Activated naive CD8-positive, alpha-beta T cell treated with anti-CD3 and anti-CD28 coated beads, Interleukin-2, amount 50 U/mL, for 24 hours (primary cell): ENCODE measurements around the gene ZFAND2A.
"Not testable (repeated sequence)": the region's sequence is repeated elsewhere in the genome, so short reads cannot be mapped to it uniquely, and the experiment has no call there.

Source experiments
- ATAC-seq: fragments of 150-1000 bp; cut with Tn5 transposase; one replicate; pipeline ENCODE4 v1.10.0; 2021
- DNase-seq: peaks from one replicate; pipeline ENCODE4 v3.0.0; 2021
- H3K27ac Mint-ChIP-seq: one replicate; pipeline ENCODE4 v1.8.0; 2021; ENCODE audit warnings: mild to moderate bottlenecking, mixed read lengths
- H3K27me3 Mint-ChIP-seq: one replicate; pipeline ENCODE4 v1.8.0; 2021; ENCODE audit warnings: mixed read lengths
- H3K36me3 Mint-ChIP-seq: one replicate; pipeline ENCODE4 v1.8.0; 2021; ENCODE audit warnings: low read depth, mixed read lengths
- H3K4me1 Mint-ChIP-seq: one replicate; pipeline ENCODE4 v1.8.0; 2021; ENCODE audit warnings: mixed read lengths
- H3K4me3 Mint-ChIP-seq: one replicate; pipeline ENCODE4 v1.8.0; 2021; ENCODE audit warnings: mild to moderate bottlenecking, moderate library complexity, mixed read lengths
- H3K9me3 Mint-ChIP-seq: one replicate; pipeline ENCODE4 v1.8.0; 2021; ENCODE audit warnings: mixed read lengths

Gene ZFAND2A

DNA sequence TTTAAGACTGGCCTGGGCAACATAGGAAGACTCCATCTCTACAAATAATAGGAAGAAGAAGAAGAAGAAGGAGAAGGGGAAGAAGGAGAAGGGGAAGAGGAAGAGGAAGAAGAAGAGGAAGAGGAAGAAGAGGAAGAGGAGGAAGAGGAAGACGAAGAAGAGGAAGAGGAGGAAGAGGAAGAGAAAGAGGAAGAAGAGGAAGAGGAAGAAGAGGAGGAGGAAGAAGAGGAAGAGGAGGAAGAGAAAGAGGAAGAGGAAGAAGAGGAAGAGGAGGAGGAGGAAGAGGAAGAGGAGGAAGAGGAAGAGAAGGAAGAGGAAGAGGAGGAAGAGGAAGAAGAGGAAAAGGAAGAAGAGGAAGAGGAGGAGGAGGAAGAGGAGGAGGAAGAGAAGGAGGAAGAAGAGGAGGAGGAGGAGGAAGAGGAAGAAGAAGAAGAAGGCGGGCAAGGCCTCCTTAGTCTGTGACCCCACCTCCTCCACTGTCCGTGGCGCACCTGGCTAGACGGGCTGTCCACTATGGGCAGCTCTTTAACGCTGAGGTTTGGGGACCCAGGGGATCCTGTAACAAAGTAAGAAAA, 28.8 kb upstream of the ZFAND2A start:
- Mint-ChIP-seq H3K9me3 (no peaks in the 10 kb centered on the region), H3K4me1 (peaks cover 11% of the 10 kb centered on the region), H3K4me3 (no peak overlapping the region), H3K27me3 (peaks cover 9% of the 10 kb centered on the region), H3K27ac (no peak overlapping the region), H3K36me3 (no peaks in the 10 kb centered on the region)
- ATAC-seq (no peak), DNase-seq (no peak)

DNA sequence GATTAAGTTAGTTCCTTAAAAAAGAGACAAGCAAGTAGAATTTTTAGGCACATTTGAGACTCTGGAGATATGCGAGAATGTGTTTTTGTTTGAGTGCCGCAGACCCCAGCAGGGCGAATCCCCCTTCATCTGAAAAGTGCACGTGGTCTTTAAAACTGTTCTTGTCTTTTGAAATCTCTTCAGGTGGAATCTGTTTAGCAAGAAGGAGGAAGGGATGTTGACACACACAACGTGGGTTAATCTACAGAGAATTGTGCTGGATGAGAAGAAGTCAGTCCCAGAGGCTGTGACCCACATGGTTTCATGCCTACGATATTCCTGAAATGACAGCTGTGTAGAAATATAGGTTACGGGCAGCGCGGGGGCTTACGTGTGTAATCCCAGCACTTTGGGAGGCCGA, 27.1 kb upstream of the ZFAND2A start:
- no peaks in the 10 kb centered on the region for H3K36me3 Mint-ChIP-seq

GRCh38 chr7:1181640-1182039, 21.6 kb upstream of the ZFAND2A start:
- Mint-ChIP-seq H3K9me3 (peaks cover 3% of the 10 kb centered on the region), H3K27ac (no peak overlapping the region), H3K27me3 (peaks cover 28% of the 10 kb centered on the region), H3K4me3 (no peak overlapping the region), H3K36me3 (no peaks in the 10 kb centered on the region), H3K4me1 (peaks cover 4% of the 10 kb centered on the region)
- DNase-seq (no peak), ATAC-seq (no peak)

More for the DNA sequence above, 27.1 kb upstream of the ZFAND2A start:
- Mint-ChIP-seq H3K27ac (no peak overlapping the region), H3K4me1 (peaks cover 6% of the 10 kb centered on the region), H3K27me3 (peaks cover 15% of the 10 kb centered on the region), H3K4me3 (no peak overlapping the region), H3K9me3 (no peaks in the 10 kb centered on the region)
- no peak for ATAC-seq
- DNase-seq: no peak

DNA sequence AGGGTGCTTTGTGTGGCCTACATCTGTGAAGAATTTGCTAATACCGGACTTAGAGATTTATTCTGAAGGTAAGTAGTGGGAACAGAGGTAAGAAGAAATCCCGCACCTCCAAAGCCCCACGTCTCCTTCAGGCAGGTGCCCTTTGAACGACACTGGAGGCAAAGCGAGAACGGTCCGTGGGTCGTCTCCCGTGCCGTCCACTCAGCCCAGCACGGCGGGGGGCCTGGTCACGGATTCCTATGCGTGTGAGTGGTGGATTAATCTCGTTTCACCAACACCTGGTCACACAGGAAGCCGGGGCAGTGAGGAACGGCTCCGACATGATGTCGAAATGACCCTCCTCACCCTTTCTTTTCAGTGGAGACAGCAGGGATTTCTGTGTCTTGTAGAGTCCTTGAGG, 21.0 kb upstream of the ZFAND2A start:
- Mint-ChIP-seq H3K27ac (no peak overlapping the region), H3K36me3 (no peaks in the 10 kb centered on the region), H3K9me3 (peaks cover 3% of the 10 kb centered on the region), H3K27me3 (peaks cover 28% of the 10 kb centered on the region), H3K4me1 (peaks cover 10% of the 10 kb centered on the region), H3K4me3 (no peak overlapping the region)
- DNase-seq (no peak), ATAC-seq (no peak)

- Mint-ChIP-seq H3K36me3 (no peaks in the 10 kb centered on the region), H3K27me3 (peaks cover 17% of the 10 kb centered on the region), H3K27ac (peak overlapping the region; percentile 78), H3K4me3 (peak overlapping the region; percentile 45), H3K4me1 (peaks cover 14% of the 10 kb centered on the region), H3K9me3 (peaks cover 3% of the 10 kb centered on the region)
- ATAC-seq (peak; percentile 55), DNase-seq (peak; percentile 89)
These were observed 16.9 kb upstream of the ZFAND2A start for GRCh38 chr7:1176891-1177373.

DNA sequence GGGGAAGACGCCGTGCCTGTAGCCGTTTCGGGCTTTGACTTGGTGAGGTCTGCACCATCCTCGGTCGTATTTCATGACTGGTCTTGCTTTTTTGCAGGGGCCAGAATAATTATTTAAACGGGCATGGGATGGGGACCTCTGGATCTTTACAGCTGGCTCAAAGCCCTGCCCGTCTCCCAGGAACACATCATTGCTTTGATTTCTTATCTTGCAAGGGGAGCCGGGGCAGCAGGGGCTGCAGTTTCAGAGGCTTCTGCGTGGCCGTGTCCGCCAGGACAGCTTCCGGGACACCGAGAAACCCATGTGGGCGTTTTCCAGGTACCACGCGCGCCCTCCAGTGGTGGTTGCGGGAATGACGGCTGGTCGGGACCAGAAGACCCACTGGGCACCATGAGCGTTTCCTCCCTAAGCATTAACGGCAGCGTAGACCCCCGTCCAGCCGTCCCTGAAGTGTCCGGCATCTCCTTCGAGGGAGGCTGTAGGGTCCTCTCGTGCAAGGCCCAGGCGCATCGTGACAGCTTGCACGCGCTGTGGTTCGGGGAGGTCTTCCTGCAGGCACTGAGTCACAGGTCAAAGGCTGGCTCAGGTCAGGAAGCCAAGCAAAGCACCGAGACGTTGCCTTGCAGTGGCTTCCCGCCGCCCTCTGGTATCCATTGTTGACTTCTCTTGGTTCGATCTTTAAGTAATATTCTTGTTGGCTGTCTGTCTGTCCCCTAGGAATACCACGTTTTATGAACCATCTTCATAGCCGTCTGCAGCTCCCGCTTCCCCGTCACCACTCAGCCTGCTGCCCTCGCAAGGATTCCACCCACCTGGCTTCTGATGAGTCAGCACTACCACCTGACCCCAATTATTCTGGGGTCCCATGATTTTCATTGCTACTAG, 16.2 kb upstream of the ZFAND2A start:
- Mint-ChIP-seq H3K27ac (peak overlapping the region; percentile 78), H3K9me3 (peaks cover 3% of the 10 kb centered on the region), H3K4me1 (peaks cover 14% of the 10 kb centered on the region), H3K27me3 (peaks cover 15% of the 10 kb centered on the region), H3K36me3 (no peaks in the 10 kb centered on the region), H3K4me3 (peak overlapping the region; percentile 45)
- ATAC-seq (peak; percentile 70), DNase-seq (peak; percentile 93)

DNA sequence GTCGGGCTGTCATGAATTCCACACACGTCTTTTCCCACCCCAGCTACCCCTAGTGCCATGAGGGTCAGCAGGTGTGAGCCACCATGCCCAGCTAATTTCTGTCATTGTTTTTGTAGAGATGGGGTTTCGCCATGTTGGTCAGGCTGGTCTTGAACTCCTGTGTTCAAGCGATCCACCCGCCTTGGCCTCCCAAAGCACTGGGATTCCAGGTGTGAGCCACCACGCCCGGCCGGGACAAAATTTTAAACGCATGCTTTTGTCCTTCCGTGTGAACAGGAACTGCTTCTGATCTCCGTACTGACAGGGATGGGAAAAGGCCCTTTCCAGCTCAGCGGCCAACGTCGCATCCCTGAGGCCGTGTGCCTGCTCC, 15.6 kb upstream of the ZFAND2A start:
- Mint-ChIP-seq H3K4me1 (peaks cover 14% of the 10 kb centered on the region), H3K27ac (peak overlapping the region; percentile 78), H3K9me3 (peaks cover 3% of the 10 kb centered on the region), H3K27me3 (peaks cover 11% of the 10 kb centered on the region), H3K4me3 (peak overlapping the region; percentile 45), H3K36me3 (no peaks in the 10 kb centered on the region)
- no peak for DNase-seq
- ATAC-seq: no peak

DNA sequence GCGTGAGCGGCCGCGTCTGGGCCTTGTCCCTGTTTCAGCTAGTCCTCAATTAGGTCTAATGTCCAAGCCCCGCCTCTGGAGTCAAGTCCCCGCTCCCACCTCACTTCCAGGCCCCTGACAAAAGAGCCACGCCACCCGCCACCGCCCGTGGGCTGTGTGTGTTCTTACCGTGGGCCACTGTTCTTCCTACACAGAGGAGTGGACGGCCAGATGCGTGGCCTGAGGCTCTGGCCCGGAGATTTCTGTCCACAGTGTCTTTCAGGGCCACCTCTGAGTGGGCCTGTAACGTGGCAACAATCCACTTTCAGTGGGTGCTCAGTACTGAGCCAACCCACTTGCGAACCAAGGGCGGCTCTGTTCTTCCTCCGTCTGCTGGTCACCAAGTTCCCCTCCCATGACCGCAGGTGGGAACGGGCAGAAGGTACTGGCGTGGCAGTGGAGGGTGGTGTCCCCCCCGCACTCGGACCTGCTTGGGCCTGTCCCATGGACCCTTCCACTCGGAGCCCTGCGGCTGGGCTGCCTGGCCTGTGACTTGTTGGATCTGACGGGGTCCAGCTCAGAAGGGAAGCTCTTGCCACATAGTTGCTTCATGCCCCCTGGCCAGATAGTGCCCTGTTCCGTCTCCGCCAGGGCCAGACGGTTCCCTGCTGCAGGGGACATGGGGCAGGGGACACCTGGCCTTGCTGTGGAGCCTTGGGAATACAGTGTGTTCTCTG, 15.0 kb upstream of the ZFAND2A start:
- Mint-ChIP-seq H3K4me3 (no peak overlapping the region), H3K9me3 (peaks cover 3% of the 10 kb centered on the region), H3K4me1 (peaks cover 14% of the 10 kb centered on the region), H3K27ac (no peak overlapping the region), H3K27me3 (peaks cover 8% of the 10 kb centered on the region), H3K36me3 (no peaks in the 10 kb centered on the region)
- DNase-seq: no peak
- ATAC-seq: no peak

GRCh38 chr7:1174002-1174401, 14.0 kb upstream of the ZFAND2A start:
- Mint-ChIP-seq H3K36me3 (no peaks in the 10 kb centered on the region), H3K4me1 (peaks cover 16% of the 10 kb centered on the region), H3K4me3 (no peak overlapping the region), H3K27ac (no peak overlapping the region), H3K9me3 (peaks cover 3% of the 10 kb centered on the region), H3K27me3 (peaks cover 8% of the 10 kb centered on the region)
- ATAC-seq: no peak
- DNase-seq: no peak

DNA sequence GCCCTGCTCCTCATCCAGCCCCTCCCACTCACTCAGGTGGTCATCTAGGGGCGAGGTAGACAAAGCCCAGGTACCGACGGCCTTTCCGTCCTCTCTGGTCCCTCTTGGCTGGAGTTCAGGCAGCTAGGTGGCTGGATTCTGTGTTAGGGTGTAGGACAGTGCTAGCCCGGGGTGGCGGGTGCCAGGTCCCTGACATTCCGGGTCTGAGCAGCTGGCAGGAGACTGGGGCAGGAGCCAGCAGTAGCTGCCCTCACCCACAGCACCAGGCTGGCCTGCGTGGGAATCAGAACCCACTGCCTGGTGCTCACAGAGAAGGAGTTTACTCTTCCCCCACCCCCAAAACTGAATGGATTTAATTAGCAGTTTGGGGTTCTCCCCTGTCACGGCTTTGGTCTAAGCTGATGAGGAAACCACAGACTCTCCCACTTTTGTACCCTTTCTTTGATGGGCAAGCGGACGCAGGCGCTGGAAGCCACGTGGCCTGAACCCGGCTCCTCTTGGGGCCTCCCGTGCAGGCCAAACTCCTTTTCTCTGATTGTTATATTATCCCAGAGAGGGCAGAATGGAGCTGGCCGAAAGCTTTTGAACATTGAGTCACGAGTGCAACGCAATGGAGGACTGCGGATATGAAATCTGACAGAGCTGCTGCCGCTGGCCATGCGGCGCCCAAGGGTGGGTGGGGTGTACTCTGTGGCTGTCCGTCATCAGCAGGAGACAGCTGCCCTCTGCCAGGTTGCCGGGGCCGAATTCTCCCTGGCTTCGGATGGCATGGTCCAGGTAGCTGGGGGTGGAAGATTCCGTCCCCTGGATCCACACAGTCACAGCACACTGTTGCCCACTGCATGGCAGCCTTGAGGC, 12.9 kb upstream of the ZFAND2A start:
- Mint-ChIP-seq H3K27ac (no peak overlapping the region), H3K4me3 (no peak overlapping the region), H3K4me1 (peaks cover 16% of the 10 kb centered on the region), H3K9me3 (no peaks in the 10 kb centered on the region), H3K27me3 (peaks cover 4% of the 10 kb centered on the region), H3K36me3 (no peaks in the 10 kb centered on the region)
- ATAC-seq: no peak
- DNase-seq: no peak

GRCh38 chr7:1171516-1171915, 11.5 kb upstream of the ZFAND2A start:
- not testable (repeated sequence) for DNase-seq, H3K9me3 Mint-ChIP-seq, ATAC-seq, H3K36me3 Mint-ChIP-seq, H3K27me3 Mint-ChIP-seq, H3K27ac Mint-ChIP-seq, H3K4me3 Mint-ChIP-seq
- peaks cover 10% of the 10 kb centered on the region for H3K4me1 Mint-ChIP-seq

GRCh38 chr7:1170741-1171501, 10.9 kb upstream of the ZFAND2A start:
- Mint-ChIP-seq H3K36me3 (no peaks in the 10 kb centered on the region), H3K4me3 (no peak overlapping the region)

More at GRCh38 chr7:1170741-1171501, 10.9 kb upstream of the ZFAND2A start:
- peaks cover 4% of the 10 kb centered on the region for H3K4me1 Mint-ChIP-seq
- no peak overlapping the region for H3K27ac Mint-ChIP-seq
- H3K9me3 Mint-ChIP-seq: no peaks in the 10 kb centered on the region
- H3K27me3 Mint-ChIP-seq: no peaks in the 10 kb centered on the region
- ATAC-seq: no peak
- no peak for DNase-seq
